ENCODE data around the gene PDGFA. TPM values are rescaled to one million over a fixed set of nuclear protein-coding genes. Genes with fewer than 3 reads are reported as not detected.

The PDGFA gene
- total RNA-seq = 1 to 10 TPM; 3.6 to 6.6 (median 4.9) TPM

- TF ChIP-seq CTCF (IDR thresholded peaks at IDR 0.05; ENCODE audit: low read depth) = no peak
Observed at GRCh38 chr7:519484-520390, at the start of gene PDGFA. Gene PDGFA, minus strand, starts transcription at chr7:519846. Its CDS starts 845 bp downstream, at chr7:519001.

- TF ChIP-seq CTCF (IDR thresholded peaks at IDR 0.05; ENCODE audit: low read depth) = no peak
Observed at GRCh38 chr7:568031-568951, 48.6 kb upstream of the PDGFA start.

- no peak for TF ChIP-seq CTCF (IDR thresholded peaks at IDR 0.05; ENCODE audit: low read depth)
Observed at GRCh38 chr7:567305-567883, 47.7 kb upstream of the PDGFA start.

- no peak for TF ChIP-seq CTCF (IDR thresholded peaks at IDR 0.05; ENCODE audit: low read depth)
Observed at GRCh38 chr7:566100-566499, 46.5 kb upstream of the PDGFA start.

GRCh38 chr7:564176-564865 is 44.7 kb upstream of the PDGFA start:
- no peak for TF ChIP-seq CTCF (IDR thresholded peaks at IDR 0.05; ENCODE audit: low read depth)

- no peak for TF ChIP-seq CTCF (IDR thresholded peaks at IDR 0.05; ENCODE audit: low read depth)
Observed at GRCh38 chr7:563629-564170, 44.1 kb upstream of the PDGFA start.

Data from subcutaneous adipose tissue (tissue), 4 donors.